HepG2 (cell line): Measurements from ENCODE around the gene UCKL1. TPM values are rescaled to one million over a fixed set of nuclear protein-coding genes. Genes with fewer than 3 reads are reported as not detected.

Experiments
- ATF4 ChIP-seq, 2 experiments: fragments of 450-650 bp in 1 of 2; sonication (generic) in 1 of 2; formaldehyde crosslinking; IDR thresholded peaks; 2 replicates each; pipeline versions ENCODE4 v1.5.0 to v1.8.0; 2020 to 2022; ENCODE audit warnings: mild to moderate bottlenecking in 1 of 2, missing genetic modification reagents in 1 of 2
- CENPBD1 ChIP-seq: sonication (generic); formaldehyde crosslinking; IDR thresholded peaks from 2 replicates; pipeline ENCODE4 v1.8.0; 2022; ENCODE audit warnings: missing genetic modification reagents, low read depth, mild to moderate bottlenecking, borderline replicate concordance
- FOXA1 ChIP-seq, 2 experiments: fragments of 450-650 bp in 1 of 2; sonication (generic) in 1 of 2; formaldehyde crosslinking in 1 of 2; IDR thresholded peaks; 2 replicates each; pipeline versions ENCODE4 v1.4.0 to v1.6.1; 2016 to 2020; ENCODE audit warnings: missing genetic modification reagents in 1 of 2
- JDP2 ChIP-seq: sonication (generic); formaldehyde crosslinking; IDR thresholded peaks from 2 replicates; pipeline ENCODE4 v1.8.1; 2022; ENCODE audit warnings: missing genetic modification reagents, borderline replicate concordance
- KLF11 ChIP-seq: IDR thresholded peaks from 2 replicates; pipeline ENCODE4 v1.6.1; 2016; ENCODE audit warnings: missing compliant biosample characterization
- KLF13 ChIP-seq: sonication (generic); formaldehyde crosslinking; IDR thresholded peaks from 2 replicates; pipeline ENCODE4 v1.4.0; 2020; ENCODE audit warnings: mild to moderate bottlenecking, missing genetic modification reagents
- MEIS2 ChIP-seq: sonication (generic); formaldehyde crosslinking; IDR thresholded peaks from 2 replicates; pipeline ENCODE4 v1.9.0; 2021; ENCODE audit warnings: mild to moderate bottlenecking, missing genetic modification reagents
- NAIF1 ChIP-seq: sonication (generic); formaldehyde crosslinking; IDR thresholded peaks from 2 replicates; pipeline ENCODE4 v1.5.0; 2020; ENCODE audit warnings: mild to moderate bottlenecking, missing genetic modification reagents, borderline replicate concordance
- PATZ1 ChIP-seq: sonication (generic); formaldehyde crosslinking; IDR thresholded peaks from 2 replicates; pipeline ENCODE4 v1.4.0; 2020; ENCODE audit warnings: missing genetic modification reagents
- RORA ChIP-seq: sonication (generic); formaldehyde crosslinking; IDR thresholded peaks from 2 replicates; pipeline ENCODE4 v1.5.0; 2020; ENCODE audit warnings: mild to moderate bottlenecking, missing genetic modification reagents, moderate library complexity
- SAFB2 ChIP-seq: sonication (generic); formaldehyde crosslinking; IDR thresholded peaks from 2 replicates; pipeline ENCODE4 v1.5.1; 2020; ENCODE audit warnings: missing genetic modification reagents, low read depth, mild to moderate bottlenecking, borderline replicate concordance
- TEAD2 ChIP-seq: sonication (generic); formaldehyde crosslinking; IDR thresholded peaks from 2 replicates; pipeline ENCODE4 v1.9.0; 2021; ENCODE audit warnings: missing genetic modification reagents
- TEAD3 ChIP-seq: optimal IDR thresholded peaks from 2 replicates; pipeline ENCODE3; 2016; ENCODE audit warnings: borderline replicate concordance
- ZNF331 ChIP-seq: sonication (generic); formaldehyde crosslinking; IDR thresholded peaks from 2 replicates; pipeline ENCODE4 v1.4.0; 2020; ENCODE audit warnings: missing genetic modification reagents
- ZNF33A ChIP-seq: sonication (generic); formaldehyde crosslinking; IDR thresholded peaks from 2 replicates; pipeline ENCODE4 v1.5.1; 2020; ENCODE audit warnings: missing genetic modification reagents, mild to moderate bottlenecking, moderate library complexity, borderline replicate concordance
- ZNF34 ChIP-seq: sonication (generic); formaldehyde crosslinking; IDR thresholded peaks from 2 replicates; pipeline ENCODE4 v1.4.0; 2020; ENCODE audit warnings: mild to moderate bottlenecking, missing genetic modification reagents, borderline replicate concordance
- ZNF609 ChIP-seq: sonication (generic); formaldehyde crosslinking; IDR thresholded peaks from 2 replicates; pipeline ENCODE4 v1.4.0; 2020; ENCODE audit warnings: mild to moderate bottlenecking, missing genetic modification reagents, borderline replicate concordance
- ZNF740 ChIP-seq: sonication (generic); formaldehyde crosslinking; IDR thresholded peaks from 2 replicates; pipeline ENCODE4 v1.4.0; 2020; ENCODE audit warnings: missing genetic modification reagents
- ZNF83 ChIP-seq: sonication (generic); formaldehyde crosslinking; IDR thresholded peaks from 2 replicates; pipeline ENCODE4 v1.4.0; 2020; ENCODE audit warnings: missing genetic modification reagents, mild to moderate bottlenecking, borderline replicate concordance
- ZNF891 ChIP-seq: sonication (generic); formaldehyde crosslinking; IDR thresholded peaks from 2 replicates; pipeline ENCODE4 v1.5.0; 2020; ENCODE audit warnings: mild to moderate bottlenecking, missing genetic modification reagents
- polyA plus RNA-seq, 8 experiments: library from polyadenylated mRNA; depleted of rRNA in 3 of 8; stranded (reverse) in 7 of 8; unstranded in 1 of 8; fragments of >200 nt; fragmentation: Illumina TruSeq in 4 of 8; extraction: Trizol in 4 of 8; gene quantifications; 2 replicates each; pipeline versions ENCODE4 v1.2.1 to v1.2.3, GENCODE V29; 2011 to 2016; ENCODE audit warnings: low read depth in 4 of 8, missing spikeins in 1 of 8, mixed read lengths in 1 of 8; ENCODE audit not compliant: insufficient read depth in 1 of 8
- total RNA-seq, 5 experiments: library from RNA; depleted of rRNA; stranded (reverse); fragments of >200 nt; fragmentation: Illumina TruSeq; extraction: Trizol; gene quantifications; 2 replicates each; pipeline ENCODE4 v1.2.3, GENCODE V29; 2016; ENCODE audit warnings: low read depth in 1 of 5

Gene UCKL1
- total and polyA plus RNA-seq, 2 of the 13 experiments (the other 11 are each of a cell fraction or from before 2014, with no cell fraction given), result 50.2 to 126 TPM

- peak; percentile 34 for TF ChIP-seq ZNF609 (CRISPR knock-in tag)
- TF ChIP-seq KLF11 (CRISPR knock-in tag), result no peak
- TF ChIP-seq JDP2 (CRISPR knock-in tag), result no peak
- no peak for TF ChIP-seq ZNF83
- no peak for TF ChIP-seq ZNF891 (CRISPR knock-in tag)
- no peak; the same call in 1 of the 2 replicates for TF ChIP-seq FOXA1 (IDR thresholded peaks at IDR 0.05)
- TF ChIP-seq FOXA1 (CRISPR knock-in tag; IDR thresholded peaks at IDR 0.05), result peak; percentile 91
- no peak for TF ChIP-seq TEAD2 (CRISPR knock-in tag)
- TF ChIP-seq NAIF1 (CRISPR knock-in tag), result no peak
- TF ChIP-seq ZNF331 (CRISPR knock-in tag), result 0 out of 2 replicates have a peak, but pooled peaks have one; percentile 21
- TF ChIP-seq ZNF740, result no peak
- no peak for TF ChIP-seq ZNF34
- TF ChIP-seq PATZ1, result peak; percentile 56
- TF ChIP-seq KLF13 (CRISPR knock-in tag), result no peak
- TF ChIP-seq TEAD3 (CRISPR knock-in tag), result peak; percentile 43
- TF ChIP-seq MEIS2 (CRISPR knock-in tag), result no peak
- no peak for TF ChIP-seq CENPBD1 (CRISPR knock-in tag)
- TF ChIP-seq SAFB2 (CRISPR knock-in tag), result 0 out of 2 replicates have a peak, but pooled peaks have one; percentile 40
- TF ChIP-seq ATF4 (CRISPR knock-in tag; IDR thresholded peaks at IDR 0.05), result no peak
- TF ChIP-seq RORA (CRISPR knock-in tag), result no peak
- no peak for TF ChIP-seq ZNF33A (CRISPR knock-in tag)
Measured at GRCh38 chr20:63972312-63973159, 16.3 kb upstream of the UCKL1 start (continued).
